ENCODE data around the gene SVIL.
"Not testable (repeated sequence)": the region's sequence is repeated elsewhere in the genome, so short reads cannot be mapped to it uniquely, and the experiment has no call there.

The SVIL gene

GRCh38 chr10:29479081-29479925 lies 155.5 kb downstream of the SVIL start:
- DNase-seq, result no peak

- no peak for DNase-seq
These were observed 161.2 kb downstream of the SVIL start for GRCh38 chr10:29473406-29474100.

DNA sequence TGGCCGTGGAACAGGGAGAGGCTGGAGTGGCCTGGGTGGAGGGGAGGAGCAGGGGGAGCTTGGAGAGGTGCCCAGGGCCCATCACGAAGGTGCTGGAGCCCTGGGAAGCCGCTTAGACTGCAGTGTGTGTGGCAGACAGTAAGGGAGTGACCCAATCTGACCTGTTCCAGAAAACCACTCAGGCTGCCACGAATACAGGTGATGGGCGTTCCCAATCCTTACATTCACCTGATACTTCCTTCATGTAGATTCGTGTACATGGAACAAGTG lies 161.7 kb downstream of the SVIL start:
- DNase-seq, result no peak

- no peak for DNase-seq
These were observed 162.3 kb downstream of the SVIL start for GRCh38 chr10:29472301-29473086.

DNA sequence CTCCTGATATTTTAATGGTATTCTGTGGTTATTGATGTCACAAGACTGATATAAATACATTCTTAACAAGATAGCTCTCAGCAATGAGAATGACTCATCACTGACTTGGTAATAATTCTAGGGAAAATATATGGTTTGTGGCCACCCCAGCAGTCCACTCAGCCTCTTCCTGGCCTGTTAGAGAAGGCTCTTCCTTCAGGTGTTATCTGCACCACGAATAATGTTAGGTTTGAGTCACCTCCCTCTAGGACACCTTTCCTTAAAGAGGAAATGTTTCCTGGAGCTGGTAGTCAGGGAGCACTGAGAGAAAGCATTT lies 163.3 kb downstream of the SVIL start:
- no peak for DNase-seq

DNA sequence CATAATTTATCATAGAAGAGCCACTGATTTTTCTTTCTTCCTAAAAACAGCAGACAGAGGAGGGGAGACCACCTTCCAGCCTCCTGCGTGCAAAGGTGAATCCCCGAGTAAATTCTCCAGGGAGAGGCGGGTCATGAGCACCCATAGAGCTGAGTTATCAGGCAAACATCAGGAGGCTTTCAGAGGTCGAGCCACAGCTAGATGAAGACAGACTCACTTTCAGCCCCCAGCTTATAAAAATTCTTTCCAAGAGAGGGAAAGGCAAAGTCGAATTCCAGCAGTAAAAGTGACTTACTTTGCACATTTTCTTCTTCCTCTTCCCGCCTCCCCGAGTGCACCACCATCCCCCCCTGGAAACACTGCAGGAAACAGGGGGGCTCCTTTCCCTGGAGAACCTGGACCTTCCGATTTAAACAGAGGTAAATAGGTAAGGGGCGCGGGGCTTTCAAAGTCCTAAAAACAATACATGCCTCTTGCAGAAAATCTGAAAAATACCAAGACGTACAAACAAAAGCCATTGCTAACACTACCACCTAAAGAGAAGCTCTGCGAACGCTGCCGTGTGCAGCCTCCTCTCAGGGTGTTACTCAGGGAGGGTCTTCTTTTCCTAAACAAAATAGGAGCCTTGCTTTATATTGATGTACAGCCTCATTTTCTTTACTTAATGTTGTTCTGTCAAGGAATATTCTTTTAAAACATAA lies 163.8 kb downstream of the SVIL start:
- no peak for DNase-seq

GRCh38 chr10:29470355-29470705 lies 164.4 kb downstream of the SVIL start:
- DNase-seq, result no peak

DNA sequence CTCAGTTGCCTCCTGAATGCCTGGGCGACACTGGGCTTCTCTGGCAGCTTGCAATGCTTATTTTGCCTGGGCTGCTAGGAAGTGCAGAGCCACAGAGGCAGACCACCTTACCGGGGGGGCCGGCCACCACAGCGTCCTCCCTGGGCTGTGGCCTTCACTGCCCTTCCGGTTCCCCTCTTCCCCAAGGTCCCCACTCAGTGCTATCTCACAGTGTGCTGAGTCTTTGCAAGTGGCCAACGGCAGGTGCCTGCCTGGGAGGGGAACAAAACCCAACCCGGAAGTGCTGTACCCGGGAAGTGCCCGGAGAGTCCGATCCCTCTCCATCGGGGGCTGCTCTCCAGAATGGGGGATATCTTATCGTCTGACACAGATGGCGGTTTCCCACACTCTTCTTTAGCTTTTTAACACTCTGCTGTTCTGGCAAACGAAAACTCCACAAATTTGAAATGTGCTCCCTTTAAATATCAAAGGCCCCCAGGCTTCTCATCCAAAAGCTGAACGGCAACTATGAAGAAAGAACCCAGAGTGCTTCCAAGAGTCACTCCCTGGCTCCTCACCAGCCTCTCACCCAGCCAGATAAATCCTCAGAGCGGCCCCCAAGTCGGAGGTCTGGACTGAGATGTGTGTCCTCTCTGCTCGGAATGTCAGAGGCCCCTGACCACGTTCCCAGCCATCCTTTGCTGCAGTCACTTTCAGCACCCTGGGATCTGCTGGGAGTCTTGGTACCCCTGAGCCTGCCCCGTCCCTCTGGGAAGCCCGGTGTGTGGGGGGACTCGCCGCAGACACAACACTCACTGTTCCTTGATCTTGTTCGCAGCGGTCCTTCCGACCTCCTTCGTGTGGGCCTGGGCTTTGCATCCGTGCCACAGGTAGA lies 165.1 kb downstream of the SVIL start:
- no peak for DNase-seq

DNA sequence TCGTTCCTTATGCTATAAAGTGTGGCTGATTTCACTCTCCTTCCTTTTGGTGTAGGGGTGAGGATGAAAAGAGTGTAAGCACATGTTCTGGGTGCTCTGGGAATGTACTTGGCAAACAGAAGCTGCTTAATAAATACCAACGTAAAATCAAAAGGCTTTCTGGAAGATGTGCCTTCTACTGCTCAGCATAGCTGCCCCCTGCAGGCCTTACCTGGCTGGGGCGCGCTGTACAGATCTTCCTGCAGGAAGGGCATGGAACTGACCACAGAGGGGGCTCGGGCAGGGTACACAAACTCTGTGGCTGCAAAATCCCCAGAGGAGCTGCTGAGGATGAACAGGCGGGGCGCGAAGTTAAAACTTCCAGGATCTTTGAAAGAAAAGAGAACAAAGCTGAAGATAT lies 169.4 kb downstream of the SVIL start:
- no peak for DNase-seq

- DNase-seq, result not testable (repeated sequence)
These were observed 170.1 kb downstream of the SVIL start for GRCh38 chr10:29464671-29465171.

- DNase-seq, result no peak
These were observed 173.7 kb downstream of the SVIL start for GRCh38 chr10:29461042-29461441.

GRCh38 chr10:29458190-29458589 lies 176.6 kb downstream of the SVIL start:
- not testable (repeated sequence) for DNase-seq

GRCh38 chr10:29455095-29455494 lies 179.7 kb downstream of the SVIL start:
- no peak for DNase-seq

DNA sequence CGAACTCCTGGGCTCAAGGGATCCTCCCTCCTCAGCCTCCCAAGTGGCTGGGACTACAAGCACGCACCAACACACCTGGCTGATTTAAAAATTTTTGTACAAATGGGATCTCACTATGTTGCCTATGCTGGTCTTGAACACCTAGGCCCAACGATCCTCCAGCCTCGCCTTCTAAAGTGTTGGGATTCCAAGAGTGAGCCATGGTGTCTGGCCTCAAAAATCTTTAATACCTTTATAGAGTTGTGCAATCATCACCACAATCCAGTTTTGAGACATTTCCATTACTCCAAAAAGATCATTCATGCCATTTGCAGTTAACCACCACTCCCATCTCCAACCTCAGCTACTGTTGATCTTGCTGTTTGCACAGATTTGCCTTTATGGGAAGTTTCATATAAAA lies 180.5 kb downstream of the SVIL start:
- DNase-seq, result no peak

DNA sequence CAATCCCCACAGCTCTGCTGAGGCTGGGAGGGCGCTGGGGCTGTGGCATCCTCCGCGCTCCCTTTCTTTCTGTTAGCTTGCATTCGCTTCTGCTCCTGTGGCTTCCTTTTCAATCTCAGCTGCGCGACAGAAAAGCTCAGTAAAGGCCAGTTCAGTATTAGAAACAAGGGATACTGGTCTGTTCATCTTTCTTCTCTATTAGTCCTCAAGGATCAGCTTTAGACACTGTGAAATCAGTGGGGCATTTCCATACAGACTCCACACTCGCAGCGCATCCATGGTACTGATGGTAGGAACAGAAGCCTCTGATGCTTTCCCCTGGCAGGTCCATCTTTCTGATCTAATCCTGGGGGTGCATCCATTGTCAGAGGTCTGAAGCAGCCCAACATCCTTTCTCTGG lies 182.2 kb downstream of the SVIL start:
- DNase-seq, result no peak

DNA sequence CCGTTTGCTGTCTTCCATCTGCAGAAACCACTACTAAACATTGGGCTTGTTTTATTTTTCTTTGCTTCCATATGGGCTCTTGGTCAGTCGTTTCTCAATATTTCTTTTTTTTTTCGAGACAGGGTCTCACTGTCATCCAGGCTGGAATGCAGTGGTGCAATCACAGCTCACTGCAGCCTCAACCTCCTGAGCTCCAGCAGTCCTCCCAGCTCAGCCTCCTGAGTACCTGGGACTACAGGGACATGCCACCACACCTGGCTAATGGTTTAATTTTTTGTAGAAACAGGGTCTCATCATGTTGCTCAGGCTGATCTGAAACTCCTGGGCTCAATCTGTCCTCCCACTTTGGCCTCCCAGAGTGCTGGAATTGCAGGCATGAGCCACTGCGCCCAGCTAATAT lies 182.8 kb downstream of the SVIL start:
- no peak for DNase-seq

- no peak for DNase-seq
These were observed 184.4 kb downstream of the SVIL start for GRCh38 chr10:29450405-29450804.

DNA sequence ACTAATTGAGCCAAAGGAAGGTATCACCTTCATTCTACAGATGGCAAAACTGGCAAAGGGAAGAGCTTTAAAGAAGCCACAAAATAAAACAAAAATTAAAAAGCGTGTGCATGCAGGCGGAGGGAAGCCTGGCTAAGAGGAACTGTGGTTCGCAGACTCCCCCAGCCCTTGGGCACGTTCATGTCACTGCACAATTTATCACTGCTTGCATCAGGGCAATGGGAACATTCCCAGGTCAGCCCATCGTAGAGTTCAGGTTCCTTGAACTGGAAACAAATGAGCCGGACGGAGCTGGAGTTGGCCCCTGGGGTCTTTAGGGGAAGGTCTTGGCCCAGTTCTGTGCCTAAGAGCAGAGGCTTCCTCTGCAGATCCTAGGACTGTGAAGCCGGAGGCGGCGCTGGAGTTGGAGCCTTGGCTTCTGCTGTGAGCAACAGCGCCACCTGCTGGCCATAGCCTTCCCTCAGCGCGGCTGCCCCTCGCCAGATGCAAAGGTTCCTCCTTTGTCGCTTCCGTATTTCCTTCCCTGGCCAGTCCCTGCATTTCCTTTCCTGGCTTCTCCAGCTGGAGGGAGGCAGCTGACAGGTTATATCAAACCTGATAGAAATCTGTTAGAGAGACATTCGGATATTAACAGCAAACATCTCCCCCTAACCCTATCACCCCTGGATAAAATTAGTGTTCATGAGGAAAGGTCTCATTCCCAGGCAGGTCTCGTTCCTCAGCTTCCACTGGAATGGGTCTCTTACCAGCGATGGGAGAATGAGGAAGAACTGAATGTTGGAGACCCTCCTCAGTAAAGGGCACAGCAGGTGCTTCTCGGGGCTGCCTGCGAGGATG lies 185.8 kb downstream of the SVIL start:
- peak; percentile 8 for DNase-seq

- no peak for DNase-seq
These were observed 186.6 kb downstream of the SVIL start for GRCh38 chr10:29448125-29448524.

- no peak for DNase-seq
These were observed 188.4 kb downstream of the SVIL start for GRCh38 chr10:29446327-29446726.
